Coronary artery (tissue), 2 donors: ENCODE results near the gene ADGRD1.
"Not testable (repeated sequence)": the region's sequence is repeated elsewhere in the genome, so short reads cannot be mapped to it uniquely, and the experiment has no call there.

Experiments used
- DNase-seq: peaks from one replicate; pipeline ENCODE4 v3.0.0-alpha.2; 2017; ENCODE audit warnings: low spot score
- H3K27ac ChIP-seq, 2 donors: fragments of 200-600 bp; sonication (generic); one replicate each; pipeline ENCODE4 v1.5.1; 2016 to 2019
- H3K4me3 ChIP-seq: fragments of 200-600 bp; sonication (generic); 2 replicates; pipeline ENCODE4 v1.5.1; 2016; ENCODE audit warnings: mild to moderate bottlenecking, moderate library complexity
- CTCF ChIP-seq: fragments of 200-600 bp; sonication (generic); IDR thresholded peaks from one replicate; pipeline ENCODE4 v1.5.1; 2019; ENCODE audit warnings: antibody characterized with exemption

Gene ADGRD1

GRCh38 chr12:131122631-131123030 is 168.9 kb downstream of the ADGRD1 start:
- TF ChIP-seq CTCF = no peak
- Histone ChIP-seq H3K27ac (no peak overlapping the region), H3K4me3 (no peak overlapping the region)
- DNase-seq = peak; percentile 21

GRCh38 chr12:131123817-131124216 is 170.1 kb downstream of the ADGRD1 start:
- peak; percentile 69 for DNase-seq
- Histone ChIP-seq H3K27ac (no peak overlapping the region), H3K4me3 (no peak overlapping the region)
- TF ChIP-seq CTCF = no peak

GRCh38 chr12:131124487-131125280 is 171.0 kb downstream of the ADGRD1 start:
- DNase-seq = peak; percentile 47
- TF ChIP-seq CTCF = no peak
- H3K27ac ChIP-seq = no peak overlapping the region
- no peak overlapping the region for H3K4me3 ChIP-seq

- Histone ChIP-seq H3K4me3 (no peak overlapping the region), H3K27ac (no peak overlapping the region)
- no peak for DNase-seq
- no peak for TF ChIP-seq CTCF
Observed at GRCh38 chr12:131126662-131127173, 173.0 kb downstream of the ADGRD1 start.

GRCh38 chr12:131128556-131128955 is 174.8 kb downstream of the ADGRD1 start:
- no peak overlapping the region for H3K27ac ChIP-seq
- DNase-seq = no peak
- TF ChIP-seq CTCF = no peak
- H3K4me3 ChIP-seq = no peak overlapping the region

- not testable (repeated sequence) for H3K27ac ChIP-seq, DNase-seq, H3K4me3 ChIP-seq
Observed at GRCh38 chr12:131128966-131129619, 175.4 kb downstream of the ADGRD1 start.

GRCh38 chr12:131129839-131130238 is 176.1 kb downstream of the ADGRD1 start:
- H3K27ac ChIP-seq = no peak overlapping the region
- peak; percentile 52 for DNase-seq
- no peak overlapping the region for H3K4me3 ChIP-seq
- TF ChIP-seq CTCF = no peak
